ENCODE data around the gene TRMT1.

GRCh38 chr19:13071444-13072187 is 44.9 kb downstream of the TRMT1 start:
- TF ChIP-seq CTCF (IDR thresholded peaks at IDR 0.05; ENCODE audit: low read length) = no peak
- TF ChIP-seq EZH2 (IDR thresholded peaks at IDR 0.05; ENCODE audit: borderline replicate concordance, low read length) = no peak
